Prostate gland (tissue), 2 donors: Measurements from ENCODE around the gene NUMA1. TPM values are rescaled to one million over a fixed set of nuclear protein-coding genes. Genes with fewer than 3 reads are reported as not detected.
A peak's percentile ranks its signal among the peaks of the same experiment; 100 is the strongest.

Source experiments
- DNase-seq: peaks from one replicate; pipeline ENCODE4 v3.0.0-alpha.2; 2019; ENCODE audit warnings: low spot score
- H3K27ac ChIP-seq, 2 donors: fragments of 200-600 bp; sonication (generic); 2 replicates each; pipeline ENCODE4 v1.5.1; 2017 to 2019
- H3K27me3 ChIP-seq: fragments of 200-600 bp; sonication (generic); replicated peaks from 2 replicates; pipeline ENCODE4 v1.5.1; 2019; ENCODE audit not compliant: insufficient read depth
- H3K36me3 ChIP-seq, 2 donors: fragments of 200-600 bp; sonication (generic); 1 replicate in 1 of 2; 2 replicates in 1 of 2; pipeline versions ENCODE4 v1.5.1 to v1.8.1; 2017 to 2019
- H3K4me1 ChIP-seq: fragments of 200-600 bp; sonication (generic); replicated peaks from 2 replicates; pipeline ENCODE4 v1.5.1; 2019
- H3K4me3 ChIP-seq, 2 donors: fragments of 200-600 bp; sonication (generic); 2 replicates each; pipeline ENCODE4 v1.5.1; 2017 to 2019
- H3K9me3 ChIP-seq: fragments of 200-600 bp; sonication (generic); 2 replicates; pipeline ENCODE4 v1.5.1; 2017
- POLR2A ChIP-seq: fragments of 450-650 bp; IDR thresholded peaks from one replicate; pipeline ENCODE4 v1.6.1; 2016; ENCODE audit warnings: antibody characterized with exemption, mild to moderate bottlenecking
- POLR2AphosphoS5 ChIP-seq: sonication (generic); formaldehyde crosslinking; IDR thresholded peaks from one replicate; pipeline ENCODE4 v1.6.1; 2017; ENCODE audit warnings: antibody characterized with exemption
- WGBS: methylation state at CpG from one replicate; pipeline ENCODE4 v1.1.5; 2018; 5-methylcytosine and 5-hydroxymethylcytosine counted together
- intact Hi-C: fragments of 100-400 bp; cut with DNase I; formaldehyde crosslinking; loops from one replicate; pipeline ENCODE4 v1.14.2; 2022
- total RNA-seq, 2 donors: library from RNA; depleted of rRNA; stranded (reverse); fragments of >200 nt; gene quantifications; one replicate each; pipeline ENCODE4 v1.1.0, GENCODE V29; 2016
- TF ChIP-seq, protein P1 (sequence below), 4 experiments: fragments of 200-600 bp in 2 of 4; fragments of 450-650 bp in 2 of 4; sonication (generic) in 2 of 4; IDR thresholded peaks; 1 replicate in 3 of 4; 2 replicates in 1 of 4; pipeline ENCODE4 v1.5.1; 2016 to 2019; ENCODE audit warnings: antibody characterized with exemption in 4 of 4, mild to moderate bottlenecking in 2 of 4, moderate library complexity in 2 of 4

NUMA1 gene
- total RNA-seq, 2 donors from 2014 or later: 623 to 712 TPM

DNA sequence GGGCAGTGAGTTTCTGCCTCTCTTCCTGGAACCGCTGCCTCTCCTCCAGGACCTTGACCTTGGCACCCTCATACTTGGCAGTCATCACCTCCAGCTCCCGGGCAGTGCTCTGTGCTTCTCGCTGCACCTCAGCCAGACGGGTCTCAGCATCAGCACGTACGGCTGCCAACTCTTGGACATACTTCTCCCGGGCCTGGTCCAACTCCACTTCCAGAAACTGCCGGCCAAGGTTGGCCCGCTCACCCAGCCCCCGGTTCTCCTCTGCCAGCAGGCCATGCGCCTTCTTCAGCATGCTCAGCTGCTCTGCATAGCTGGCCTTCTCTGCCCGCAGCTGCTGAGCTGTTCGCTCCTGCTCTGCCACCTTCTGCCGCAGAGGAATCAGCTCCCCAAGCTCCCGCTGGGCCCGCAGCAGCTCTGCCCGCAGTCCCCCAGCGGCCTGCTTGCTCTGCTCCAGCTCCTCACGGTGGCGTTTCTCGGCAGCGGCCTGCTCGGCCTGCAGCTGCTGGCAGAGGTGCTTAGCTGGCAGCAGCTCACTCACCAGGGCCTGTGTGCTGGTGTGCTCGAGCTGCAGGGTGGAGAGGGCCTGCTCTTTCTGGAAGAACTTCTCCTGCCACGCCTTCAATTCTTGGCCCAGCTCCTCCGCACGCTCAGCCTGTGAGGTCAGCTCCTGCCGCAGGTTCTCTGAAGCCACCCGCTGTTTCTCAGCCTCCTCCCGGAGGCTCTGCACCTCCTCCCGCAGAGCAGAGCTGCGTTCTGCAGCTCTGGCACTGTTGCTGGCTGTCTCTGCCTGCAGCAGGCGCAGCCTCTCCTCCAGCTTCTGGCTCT is 67.2 kb downstream of the NUMA1 start:
- H3K27me3 ChIP-seq: no peaks in the 10 kb centered on the region
- peak; percentile 79 for DNase-seq
- WGBS: 31% methylated on average over 32 of the region's 33 CpGs
- peak overlapping the region; percentile 12 to 59 for H3K27ac ChIP-seq
- no peak overlapping the region for H3K4me3 ChIP-seq
- no peaks in the 10 kb centered on the region for H3K9me3 ChIP-seq
- peaks cover 61 to 65% of the 10 kb centered on the region in 2 donors for H3K36me3 ChIP-seq
- TF ChIP-seq POLR2A: no peak
- TF ChIP-seq POLR2AphosphoS5: peak; percentile 64
- TF ChIP-seq, protein P1, sequence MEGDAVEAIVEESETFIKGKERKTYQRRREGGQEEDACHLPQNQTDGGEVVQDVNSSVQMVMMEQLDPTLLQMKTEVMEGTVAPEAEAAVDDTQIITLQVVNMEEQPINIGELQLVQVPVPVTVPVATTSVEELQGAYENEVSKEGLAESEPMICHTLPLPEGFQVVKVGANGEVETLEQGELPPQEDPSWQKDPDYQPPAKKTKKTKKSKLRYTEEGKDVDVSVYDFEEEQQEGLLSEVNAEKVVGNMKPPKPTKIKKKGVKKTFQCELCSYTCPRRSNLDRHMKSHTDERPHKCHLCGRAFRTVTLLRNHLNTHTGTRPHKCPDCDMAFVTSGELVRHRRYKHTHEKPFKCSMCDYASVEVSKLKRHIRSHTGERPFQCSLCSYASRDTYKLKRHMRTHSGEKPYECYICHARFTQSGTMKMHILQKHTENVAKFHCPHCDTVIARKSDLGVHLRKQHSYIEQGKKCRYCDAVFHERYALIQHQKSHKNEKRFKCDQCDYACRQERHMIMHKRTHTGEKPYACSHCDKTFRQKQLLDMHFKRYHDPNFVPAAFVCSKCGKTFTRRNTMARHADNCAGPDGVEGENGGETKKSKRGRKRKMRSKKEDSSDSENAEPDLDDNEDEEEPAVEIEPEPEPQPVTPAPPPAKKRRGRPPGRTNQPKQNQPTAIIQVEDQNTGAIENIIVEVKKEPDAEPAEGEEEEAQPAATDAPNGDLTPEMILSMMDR (IDR thresholded peaks at IDR 0.05): no peak
- intact Hi-C loops: loop anchor here (2.0 to 10.0 kb wide), 2 partner anchors 36 to 222 kb away; no protein-coding TSS in a partner anchor
- peaks cover 17% of the 10 kb centered on the region for H3K4me1 ChIP-seq

DNA sequence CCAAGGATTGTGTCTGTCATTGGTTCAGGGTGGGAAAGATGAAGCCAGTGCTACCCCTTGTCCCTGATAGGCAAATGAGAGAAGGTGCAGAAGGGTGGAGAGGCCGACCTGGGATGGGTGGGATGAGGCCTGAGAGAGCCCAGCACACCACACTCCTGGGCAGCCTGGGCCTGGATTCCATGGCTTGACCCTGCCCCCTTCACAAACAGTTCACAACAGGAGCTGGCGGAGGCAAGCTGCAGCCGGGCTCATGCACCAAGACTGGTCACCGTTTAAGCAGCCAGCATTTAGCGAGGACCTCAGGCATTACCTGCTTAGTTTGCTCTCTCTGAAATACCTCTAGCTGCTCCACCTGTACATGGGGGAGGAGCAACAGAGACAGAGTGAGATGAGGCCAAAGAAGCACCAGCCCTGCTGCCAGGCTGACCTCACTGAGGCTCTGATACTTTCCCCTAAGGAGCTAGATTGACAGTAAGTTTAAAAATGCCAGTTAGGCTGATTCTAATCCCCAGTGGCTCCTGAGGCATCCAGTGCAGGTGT is 68.2 kb downstream of the NUMA1 start:
- TF ChIP-seq POLR2AphosphoS5: no peak
- TF ChIP-seq, protein P1 (IDR thresholded peaks at IDR 0.05): no peak
- no peak for TF ChIP-seq POLR2A
- H3K36me3 ChIP-seq: peaks cover 63% of the 10 kb centered on the region in 2 donors
- no peaks in the 10 kb centered on the region for H3K9me3 ChIP-seq
- no peaks in the 10 kb centered on the region for H3K27me3 ChIP-seq
- H3K4me1 ChIP-seq: peaks cover 17% of the 10 kb centered on the region
- no peak for DNase-seq
- intact Hi-C loops: loop anchor here (2.0 to 10.0 kb wide), 2 partner anchors 35 to 223 kb away; no protein-coding TSS in a partner anchor
- H3K27ac ChIP-seq: peak overlapping the region in 1 of 2 donors; percentile 59
- WGBS: 74% methylated on average over 5 of the region's 5 CpGs
- H3K4me3 ChIP-seq: no peak overlapping the region

DNA sequence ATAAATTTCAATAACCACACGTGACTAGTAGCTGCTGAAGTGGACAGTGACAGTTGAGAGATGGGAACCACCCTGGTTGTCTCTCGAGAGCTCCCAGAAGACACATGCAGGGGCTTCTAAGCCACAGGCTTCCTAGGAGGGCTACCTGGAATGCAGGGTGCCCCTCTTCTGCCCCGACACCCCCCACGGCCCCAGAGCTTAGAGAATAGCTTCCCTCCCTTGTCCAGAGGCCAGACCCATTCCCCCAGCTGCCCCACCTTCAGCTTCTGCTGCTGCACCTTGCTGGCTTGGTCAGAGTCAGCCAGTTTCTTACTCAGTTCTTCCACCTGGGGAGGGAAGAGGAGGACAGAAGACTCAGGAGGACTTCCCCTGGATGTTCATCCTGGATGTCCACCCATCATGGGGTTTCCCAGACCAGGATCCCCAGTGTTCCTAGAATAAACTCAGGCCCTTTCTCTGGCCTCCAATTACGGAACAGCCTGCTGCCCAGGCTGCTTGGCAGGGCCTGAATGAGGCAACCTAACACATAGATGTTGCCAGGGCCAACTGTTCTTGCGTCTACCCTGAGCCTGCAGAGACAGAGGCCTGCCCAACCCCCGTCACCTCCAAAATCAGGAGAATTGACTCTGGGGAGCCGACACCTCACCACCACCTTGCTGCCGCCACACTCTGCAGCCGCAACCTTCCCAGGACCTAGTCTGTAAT is 69.7 kb downstream of the NUMA1 start:
- no peak overlapping the region for H3K27ac ChIP-seq
- peaks cover 59 to 68% of the 10 kb centered on the region in 2 donors for H3K36me3 ChIP-seq

DNA sequence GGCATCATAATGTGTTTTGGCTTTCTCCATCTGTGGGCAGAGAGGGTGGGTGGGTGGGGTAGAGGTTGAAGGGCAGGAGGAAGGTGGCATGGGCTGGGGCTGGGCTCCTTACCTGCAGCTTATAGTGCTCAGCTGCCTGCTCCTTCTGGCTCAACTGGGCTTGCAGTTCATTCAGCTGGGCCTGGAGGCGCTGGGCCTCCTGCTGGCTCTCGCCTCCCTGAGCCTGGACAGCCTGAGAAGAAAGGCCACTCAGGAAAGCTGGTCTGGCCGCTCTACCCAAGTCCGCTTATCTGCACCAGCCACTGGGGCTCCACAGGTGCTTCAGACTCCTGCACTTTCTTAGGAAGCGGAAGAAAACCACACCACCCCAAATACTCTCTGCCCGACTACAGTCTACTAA is 71.2 kb downstream of the NUMA1 start:
- Histone ChIP-seq H3K27ac (no peak overlapping the region), H3K9me3 (no peaks in the 10 kb centered on the region), H3K4me1 (peaks cover 15% of the 10 kb centered on the region), H3K36me3 (peaks cover 59 to 70% of the 10 kb centered on the region in 2 donors), H3K4me3 (no peak overlapping the region), H3K27me3 (no peaks in the 10 kb centered on the region)
- intact Hi-C loops: no loop called here
- TF ChIP-seq POLR2A: no peak
- TF ChIP-seq, protein P1 (IDR thresholded peaks at IDR 0.05): no peak
- no peak for TF ChIP-seq POLR2AphosphoS5
- DNase-seq: no peak
- WGBS: 93% methylated on average over 6 of the region's 6 CpGs

More for the DNA sequence above, 69.7 kb downstream of the NUMA1 start:
- Histone ChIP-seq H3K27me3 (no peaks in the 10 kb centered on the region), H3K9me3 (no peaks in the 10 kb centered on the region), H3K4me1 (peaks cover 17% of the 10 kb centered on the region), H3K4me3 (no peak overlapping the region)
- TF ChIP-seq, protein P1 (IDR thresholded peaks at IDR 0.05): no peak
- TF ChIP-seq POLR2A (no peak), POLR2AphosphoS5 (no peak)
- no peak for DNase-seq
- WGBS: 69% methylated on average over 10 of the region's 10 CpGs
- intact Hi-C loops: loop anchor here (10.0 kb wide), 1 partner anchor 224 kb away; no protein-coding TSS in a partner anchor
